ENCODE results near the gene STAT4.

The STAT4 gene

DNA sequence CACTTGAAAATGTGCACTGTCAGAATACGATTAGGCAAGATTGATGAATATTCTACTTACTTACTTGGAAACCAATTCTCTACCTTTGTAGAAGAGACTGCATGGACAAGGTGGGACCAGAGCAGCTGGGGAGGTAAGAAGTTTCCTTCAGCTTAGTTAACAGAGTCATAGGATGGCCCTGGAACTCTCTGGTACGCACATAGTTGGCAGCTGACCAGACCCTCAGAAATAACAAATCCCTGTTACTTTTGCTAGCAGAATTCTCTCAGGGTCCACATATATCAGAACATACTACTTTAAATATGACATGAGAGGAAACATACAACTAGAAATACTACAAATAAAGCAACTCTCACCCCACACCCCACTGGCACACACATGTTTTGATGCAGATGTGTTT is 112.1 kb downstream of the STAT4 start:
- H3K4me2 ChIP-seq (ENCODE audit: low read depth, low read length, poor library complexity, severe bottlenecking), result no peak overlapping the region
- H2AFZ ChIP-seq (ENCODE audit: low read depth, low read length, severe bottlenecking), result no peak overlapping the region
- no peaks in the 10 kb centered on the region for H3K27me3 ChIP-seq (ENCODE audit: low read length)
- H3K9me2 ChIP-seq (replicated peaks; ENCODE audit: insufficient read depth, low read length), result no peaks in the 10 kb centered on the region
- H3K4me3 ChIP-seq (ENCODE audit: insufficient read depth, low read length, poor library complexity, severe bottlenecking), result no peak overlapping the region
- H3K36me3 ChIP-seq (ENCODE audit: low read length), result no peaks in the 10 kb centered on the region
- TF ChIP-seq CTCF (IDR thresholded peaks at IDR 0.05; ENCODE audit: insufficient read depth, low read length, poor library complexity, severe bottlenecking) (no peak), EZH2phosphoT487 (conservative IDR thresholded peaks at IDR 0.05; ENCODE audit: low read length) (no peak)
- no peak overlapping the region for H3K27ac ChIP-seq (ENCODE audit: low read depth, low read length)
- no peaks in the 10 kb centered on the region for H4K20me1 ChIP-seq (ENCODE audit: low read depth, low read length)
- no peaks in the 10 kb centered on the region for H3K79me2 ChIP-seq (ENCODE audit: insufficient read depth, low read length)
- H3K9me3 ChIP-seq (ENCODE audit: insufficient read depth, low read length), result no peaks in the 10 kb centered on the region
- H3F3A ChIP-seq (ENCODE audit: insufficient read depth), result no peaks in the 10 kb centered on the region
- no peak overlapping the region for H3K9ac ChIP-seq (ENCODE audit: low read length)

DNA sequence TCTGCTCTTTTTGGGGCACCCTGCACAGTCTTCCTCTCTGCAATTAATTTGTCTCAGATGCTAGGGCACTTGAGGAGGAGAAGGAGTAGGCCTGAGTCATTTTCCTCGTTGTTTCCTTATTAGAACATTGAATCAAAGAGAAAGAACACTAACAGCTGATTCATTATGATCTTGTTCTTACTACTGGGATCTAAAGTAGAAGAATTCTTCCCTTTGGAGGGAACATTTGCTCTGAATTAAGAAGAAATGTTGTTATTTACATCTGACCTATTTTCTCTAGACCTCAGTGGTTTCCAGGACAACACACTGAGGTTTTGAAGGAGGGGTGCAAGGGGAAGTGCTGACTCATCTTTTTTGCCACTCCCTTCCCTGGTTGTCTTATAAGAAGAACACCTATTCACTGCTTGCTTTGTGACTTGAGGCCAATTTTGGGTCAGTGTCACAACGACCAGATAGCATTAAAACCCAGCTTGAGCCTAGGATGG is 112.5 kb downstream of the STAT4 start:
- Histone ChIP-seq H3K9me3 (ENCODE audit: insufficient read depth, low read length) (no peaks in the 10 kb centered on the region), H3K79me2 (ENCODE audit: insufficient read depth, low read length) (no peaks in the 10 kb centered on the region), H3K27me3 (ENCODE audit: low read length) (no peaks in the 10 kb centered on the region), H2AFZ (ENCODE audit: low read depth, low read length, severe bottlenecking) (no peak overlapping the region), H4K20me1 (ENCODE audit: low read depth, low read length) (no peaks in the 10 kb centered on the region), H3K4me3 (ENCODE audit: insufficient read depth, low read length, poor library complexity, severe bottlenecking) (no peak overlapping the region), H3K4me2 (ENCODE audit: low read depth, low read length, poor library complexity, severe bottlenecking) (no peak overlapping the region), H3F3A (ENCODE audit: insufficient read depth) (no peaks in the 10 kb centered on the region), H3K36me3 (ENCODE audit: low read length) (no peaks in the 10 kb centered on the region), H3K9ac (ENCODE audit: low read length) (no peak overlapping the region), H3K27ac (ENCODE audit: low read depth, low read length) (no peak overlapping the region), H3K9me2 (replicated peaks; ENCODE audit: insufficient read depth, low read length) (no peaks in the 10 kb centered on the region)
- no peak for TF ChIP-seq EZH2phosphoT487 (conservative IDR thresholded peaks at IDR 0.05; ENCODE audit: low read length)
- no peak for TF ChIP-seq CTCF (IDR thresholded peaks at IDR 0.05; ENCODE audit: insufficient read depth, low read length, poor library complexity, severe bottlenecking)

DNA sequence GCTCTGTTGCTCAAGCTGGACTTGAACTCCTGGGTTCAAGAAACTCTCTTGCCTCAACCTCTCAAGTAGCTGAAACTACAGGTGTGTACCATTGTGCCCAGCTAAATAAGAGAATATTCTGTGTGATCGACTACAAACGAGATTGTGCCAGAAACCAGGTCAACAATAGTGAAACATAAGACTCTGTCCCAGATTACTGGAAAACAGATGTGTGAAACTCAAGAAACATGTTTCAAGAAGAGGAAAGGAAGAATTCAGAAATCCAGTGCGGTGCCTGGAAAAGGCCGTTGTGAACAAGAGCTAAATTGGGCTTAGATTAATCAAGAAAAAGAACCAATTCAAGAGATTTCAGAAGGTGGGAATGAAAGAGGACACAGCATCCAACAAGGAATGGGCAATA is 113.4 kb downstream of the STAT4 start:
- Histone ChIP-seq H3K9ac (ENCODE audit: low read length) (no peak overlapping the region), H3K4me2 (ENCODE audit: low read depth, low read length, poor library complexity, severe bottlenecking) (no peak overlapping the region), H3K4me3 (ENCODE audit: insufficient read depth, low read length, poor library complexity, severe bottlenecking) (no peak overlapping the region), H3K9me3 (ENCODE audit: insufficient read depth, low read length) (no peaks in the 10 kb centered on the region), H3K27me3 (ENCODE audit: low read length) (no peaks in the 10 kb centered on the region), H2AFZ (ENCODE audit: low read depth, low read length, severe bottlenecking) (no peak overlapping the region), H4K20me1 (ENCODE audit: low read depth, low read length) (no peaks in the 10 kb centered on the region), H3F3A (ENCODE audit: insufficient read depth) (no peaks in the 10 kb centered on the region), H3K79me2 (ENCODE audit: insufficient read depth, low read length) (no peaks in the 10 kb centered on the region), H3K36me3 (ENCODE audit: low read length) (no peaks in the 10 kb centered on the region), H3K9me2 (replicated peaks; ENCODE audit: insufficient read depth, low read length) (no peaks in the 10 kb centered on the region), H3K27ac (ENCODE audit: low read depth, low read length) (no peak overlapping the region)
- TF ChIP-seq CTCF (IDR thresholded peaks at IDR 0.05; ENCODE audit: insufficient read depth, low read length, poor library complexity, severe bottlenecking), result no peak
- TF ChIP-seq EZH2phosphoT487 (conservative IDR thresholded peaks at IDR 0.05; ENCODE audit: low read length), result no peak
